Activated naive CD8-positive, alpha-beta T cell (primary cell): ENCODE results near the gene TRPC4AP.

Experiments
- H3K27ac Mint-ChIP-seq: one replicate; pipeline ENCODE4 v1.8.0; 2021; ENCODE audit warnings: mixed read lengths
- H3K27me3 Mint-ChIP-seq: one replicate; pipeline ENCODE4 v1.8.0; 2021; ENCODE audit warnings: mixed read lengths
- H3K36me3 Mint-ChIP-seq: one replicate; pipeline ENCODE4 v1.8.0; 2021; ENCODE audit warnings: mixed read lengths
- H3K4me1 Mint-ChIP-seq: one replicate; pipeline ENCODE4 v1.8.0; 2021; ENCODE audit warnings: low read depth, mixed read lengths
- H3K4me3 Mint-ChIP-seq: one replicate; pipeline ENCODE4 v1.8.0; 2021; ENCODE audit warnings: mild to moderate bottlenecking, mixed read lengths
- H3K9me3 Mint-ChIP-seq: one replicate; pipeline ENCODE4 v1.8.0; 2021; ENCODE audit warnings: low read depth, mixed read lengths

The TRPC4AP gene

GRCh38 chr20:35006531-35006971 lies 86.1 kb downstream of the TRPC4AP start:
- Mint-ChIP-seq H3K27me3 (no peaks in the 10 kb centered on the region), H3K4me1 (no peaks in the 10 kb centered on the region), H3K9me3 (no peaks in the 10 kb centered on the region), H3K4me3 (no peak overlapping the region), H3K27ac (no peak overlapping the region), H3K36me3 (peaks cover 5% of the 10 kb centered on the region)

- Mint-ChIP-seq H3K36me3 (peaks cover 3% of the 10 kb centered on the region), H3K27me3 (no peaks in the 10 kb centered on the region), H3K4me3 (no peak overlapping the region), H3K27ac (no peak overlapping the region), H3K4me1 (no peaks in the 10 kb centered on the region), H3K9me3 (no peaks in the 10 kb centered on the region)
These were observed 86.6 kb downstream of the TRPC4AP start for GRCh38 chr20:35006009-35006408.

GRCh38 chr20:35005463-35005961 lies 87.1 kb downstream of the TRPC4AP start:
- no peaks in the 10 kb centered on the region for H3K9me3 Mint-ChIP-seq
- no peaks in the 10 kb centered on the region for H3K27me3 Mint-ChIP-seq
- H3K27ac Mint-ChIP-seq, result no peak overlapping the region
- H3K4me1 Mint-ChIP-seq, result no peaks in the 10 kb centered on the region
- no peak overlapping the region for H3K4me3 Mint-ChIP-seq
- peaks cover under 1% of the 10 kb centered on the region for H3K36me3 Mint-ChIP-seq

DNA sequence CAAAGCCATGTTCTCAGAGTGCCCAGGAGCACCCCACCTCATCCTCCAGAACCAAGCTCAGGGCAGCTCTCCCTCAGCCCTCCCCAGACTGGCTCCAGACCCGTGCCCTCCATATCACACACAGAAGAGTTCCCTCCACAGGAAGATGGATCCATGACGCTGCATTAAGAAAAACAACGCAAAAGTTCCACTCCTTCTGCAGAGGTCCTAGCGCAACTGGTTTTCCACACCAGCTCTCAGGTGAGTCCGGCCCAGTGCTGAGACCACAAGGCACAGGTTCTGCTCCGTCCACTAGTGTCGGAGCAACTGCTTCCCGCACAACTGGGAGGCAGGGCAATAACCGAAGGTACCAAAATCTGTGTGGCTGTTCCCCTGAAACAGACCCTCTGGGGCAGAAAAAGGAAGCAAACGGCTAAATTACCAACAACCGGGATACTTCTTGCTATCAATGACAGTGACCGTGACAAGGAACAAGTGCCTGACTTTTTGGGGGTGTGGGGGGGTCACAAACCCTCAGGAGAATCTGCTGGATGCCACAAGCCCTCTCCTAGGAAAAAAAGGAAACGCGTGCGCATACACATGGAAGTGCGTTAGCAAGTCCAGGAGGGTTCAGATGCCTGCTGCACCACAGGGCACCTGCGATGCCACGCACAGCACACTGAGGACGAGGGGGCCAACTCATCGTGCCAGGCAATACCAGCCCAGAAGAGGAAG lies 87.7 kb downstream of the TRPC4AP start:
- H3K9me3 Mint-ChIP-seq, result no peaks in the 10 kb centered on the region
- no peaks in the 10 kb centered on the region for H3K27me3 Mint-ChIP-seq
- no peaks in the 10 kb centered on the region for H3K4me1 Mint-ChIP-seq
- no peak overlapping the region for H3K4me3 Mint-ChIP-seq
- no peak overlapping the region for H3K27ac Mint-ChIP-seq
- no peaks in the 10 kb centered on the region for H3K36me3 Mint-ChIP-seq

DNA sequence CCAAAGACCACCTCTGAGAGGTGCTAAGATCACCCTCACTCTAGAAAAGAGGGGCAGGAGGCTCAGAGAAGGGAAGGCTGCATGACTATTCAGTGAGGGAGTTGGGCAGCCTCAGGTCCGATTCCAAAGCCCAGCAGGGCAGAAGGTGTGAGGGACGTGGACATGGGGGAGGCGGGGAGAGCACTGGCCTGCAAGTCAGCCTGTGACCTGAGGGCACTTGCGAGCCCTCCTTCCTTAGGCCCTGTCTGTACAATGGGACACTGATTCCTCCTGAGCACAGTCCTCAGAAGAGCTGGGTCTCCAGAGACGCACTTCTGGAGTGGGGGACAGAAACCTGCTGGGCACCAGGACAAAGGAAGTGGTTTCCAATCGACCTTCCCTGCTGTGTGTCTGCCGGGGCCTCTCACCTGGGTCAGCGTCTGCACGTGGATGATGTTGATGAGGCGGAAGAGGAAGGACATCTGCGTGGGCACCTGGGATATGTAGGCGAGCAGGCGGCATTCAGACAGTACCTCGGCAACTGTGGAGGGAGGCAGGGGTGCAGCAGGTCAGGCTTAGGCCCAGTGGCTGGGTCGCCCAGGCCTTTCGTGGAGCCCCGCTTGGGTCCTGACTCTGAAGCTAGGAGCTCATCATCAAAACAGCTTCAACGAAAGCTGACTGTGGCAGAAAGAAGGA lies 88.4 kb downstream of the TRPC4AP start:
- no peaks in the 10 kb centered on the region for H3K36me3 Mint-ChIP-seq
- H3K27ac Mint-ChIP-seq, result no peak overlapping the region
- no peaks in the 10 kb centered on the region for H3K4me1 Mint-ChIP-seq
- no peaks in the 10 kb centered on the region for H3K27me3 Mint-ChIP-seq
- no peak overlapping the region for H3K4me3 Mint-ChIP-seq
- H3K9me3 Mint-ChIP-seq, result no peaks in the 10 kb centered on the region

DNA sequence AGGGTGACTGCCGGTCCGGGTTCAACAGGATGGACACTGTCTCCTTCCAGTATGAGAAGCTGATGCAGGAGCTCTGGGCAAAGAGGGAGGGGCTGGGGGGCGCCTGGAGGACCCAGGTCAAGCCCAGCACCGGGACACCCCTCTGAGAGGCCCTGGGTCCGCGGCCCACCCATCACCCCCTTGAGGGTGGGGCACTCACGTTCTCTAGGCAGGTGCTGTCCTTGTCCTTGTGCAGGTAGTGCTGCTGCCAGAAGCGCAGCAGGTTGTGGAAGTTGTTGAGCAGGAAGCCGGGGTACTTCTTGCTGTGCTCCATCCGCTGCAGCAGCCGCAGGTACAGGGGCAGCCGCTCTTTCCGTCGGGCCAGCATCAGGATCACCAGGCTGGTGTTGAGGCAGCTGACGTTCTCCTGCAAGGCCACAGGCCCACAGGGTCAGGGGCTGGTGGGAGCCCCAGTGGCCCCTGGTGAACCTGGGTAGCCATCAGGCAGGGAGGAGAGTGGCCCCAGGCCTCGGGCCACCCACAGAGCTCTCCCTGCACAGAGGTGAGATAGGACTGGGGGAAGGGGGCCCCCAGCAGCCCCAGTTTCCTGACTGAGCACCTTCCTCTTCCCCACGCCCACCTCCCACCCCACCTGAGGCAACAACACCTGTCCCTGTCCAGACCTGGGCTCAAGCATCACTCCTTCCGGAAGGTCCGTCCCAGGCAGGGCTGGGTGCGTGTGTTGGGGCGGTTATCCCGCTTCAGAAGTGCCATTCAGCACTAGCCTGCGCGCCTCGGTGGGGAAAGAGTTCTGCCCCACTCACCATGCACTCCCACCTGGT lies 89.2 kb downstream of the TRPC4AP start:
- Mint-ChIP-seq H3K4me3 (no peak overlapping the region), H3K36me3 (no peaks in the 10 kb centered on the region), H3K27ac (no peak overlapping the region), H3K27me3 (no peaks in the 10 kb centered on the region), H3K4me1 (no peaks in the 10 kb centered on the region), H3K9me3 (no peaks in the 10 kb centered on the region)

GRCh38 chr20:35002426-35003210 lies 90.0 kb downstream of the TRPC4AP start:
- no peaks in the 10 kb centered on the region for H3K9me3 Mint-ChIP-seq
- H3K36me3 Mint-ChIP-seq, result peaks cover 3% of the 10 kb centered on the region
- no peaks in the 10 kb centered on the region for H3K27me3 Mint-ChIP-seq
- peak overlapping the region; percentile 34 for H3K27ac Mint-ChIP-seq
- no peak overlapping the region for H3K4me3 Mint-ChIP-seq
- H3K4me1 Mint-ChIP-seq, result no peaks in the 10 kb centered on the region

DNA sequence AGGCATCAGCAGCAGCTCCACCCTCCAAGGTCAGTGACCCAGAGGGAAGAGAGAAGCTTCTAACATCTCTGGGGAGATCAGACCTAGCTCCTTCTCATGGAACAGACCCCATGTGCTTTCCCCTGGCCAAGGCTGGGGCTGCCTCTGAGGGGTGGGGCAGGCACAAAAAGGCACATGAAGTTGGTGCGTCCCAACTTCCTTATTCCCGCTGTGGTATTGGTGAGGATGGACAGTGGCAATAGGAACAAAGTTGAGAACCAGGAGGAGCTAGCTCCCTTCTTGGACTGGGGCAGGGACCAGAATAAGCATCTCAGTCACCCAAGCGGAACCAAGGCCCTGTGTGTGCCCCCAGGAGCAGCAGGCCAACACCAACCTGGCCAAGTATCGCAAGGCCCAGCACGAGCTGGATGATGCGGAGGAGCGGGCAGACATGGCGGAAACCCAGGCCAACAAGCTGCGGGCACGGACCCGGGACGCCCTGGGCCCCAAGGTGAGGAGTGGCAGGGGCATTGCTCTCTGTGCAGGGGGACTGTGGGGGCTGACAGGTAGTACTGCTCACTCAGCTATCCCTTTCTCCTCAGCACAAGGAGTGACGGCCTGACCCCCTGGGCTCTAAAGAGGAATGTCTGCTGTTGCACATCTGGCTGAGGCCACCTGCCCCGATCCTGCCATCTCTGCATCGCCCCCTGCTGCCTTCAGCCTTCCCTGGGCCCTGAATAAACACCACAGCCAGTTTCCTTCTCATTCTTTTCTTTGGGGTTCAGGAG lies 90.8 kb downstream of the TRPC4AP start:
- Mint-ChIP-seq H3K4me1 (no peaks in the 10 kb centered on the region), H3K9me3 (no peaks in the 10 kb centered on the region), H3K4me3 (no peak overlapping the region), H3K27me3 (no peaks in the 10 kb centered on the region), H3K27ac (peak overlapping the region; percentile 34), H3K36me3 (peaks cover 3% of the 10 kb centered on the region)

DNA sequence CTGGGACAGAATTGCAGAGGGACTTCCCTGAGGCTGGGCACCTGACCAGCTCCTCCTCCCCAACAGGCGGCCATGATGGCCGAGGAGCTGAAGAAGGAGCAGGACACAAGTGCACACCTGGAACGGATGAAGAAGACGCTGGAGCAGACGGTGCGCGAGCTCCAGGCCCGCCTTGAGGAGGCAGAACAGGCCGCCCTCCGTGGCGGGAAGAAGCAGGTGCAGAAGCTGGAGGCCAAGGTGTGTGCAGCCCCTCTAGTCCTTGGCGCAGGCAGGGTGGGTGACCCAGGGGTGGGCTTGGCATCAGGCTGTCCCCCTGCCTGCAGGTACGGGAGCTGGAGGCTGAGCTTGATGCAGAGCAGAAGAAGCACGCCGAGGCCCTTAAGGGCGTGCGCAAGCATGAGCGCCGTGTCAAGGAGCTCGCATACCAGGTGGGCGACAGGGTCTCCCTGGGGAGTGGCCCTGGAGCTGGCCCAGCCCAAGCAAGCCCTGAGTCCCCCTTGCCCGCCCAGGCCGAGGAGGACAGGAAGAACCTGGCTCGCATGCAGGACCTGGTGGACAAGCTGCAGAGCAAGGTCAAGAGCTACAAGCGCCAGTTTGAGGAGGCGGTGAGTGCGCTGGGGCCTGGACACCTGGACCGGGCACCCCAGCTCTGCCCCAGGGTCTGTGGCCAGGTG lies 91.5 kb downstream of the TRPC4AP start:
- H3K9me3 Mint-ChIP-seq, result no peaks in the 10 kb centered on the region
- H3K27me3 Mint-ChIP-seq, result no peaks in the 10 kb centered on the region
- no peak overlapping the region for H3K27ac Mint-ChIP-seq
- no peaks in the 10 kb centered on the region for H3K4me1 Mint-ChIP-seq
- H3K4me3 Mint-ChIP-seq, result no peak overlapping the region
- H3K36me3 Mint-ChIP-seq, result peaks cover 3% of the 10 kb centered on the region

DNA sequence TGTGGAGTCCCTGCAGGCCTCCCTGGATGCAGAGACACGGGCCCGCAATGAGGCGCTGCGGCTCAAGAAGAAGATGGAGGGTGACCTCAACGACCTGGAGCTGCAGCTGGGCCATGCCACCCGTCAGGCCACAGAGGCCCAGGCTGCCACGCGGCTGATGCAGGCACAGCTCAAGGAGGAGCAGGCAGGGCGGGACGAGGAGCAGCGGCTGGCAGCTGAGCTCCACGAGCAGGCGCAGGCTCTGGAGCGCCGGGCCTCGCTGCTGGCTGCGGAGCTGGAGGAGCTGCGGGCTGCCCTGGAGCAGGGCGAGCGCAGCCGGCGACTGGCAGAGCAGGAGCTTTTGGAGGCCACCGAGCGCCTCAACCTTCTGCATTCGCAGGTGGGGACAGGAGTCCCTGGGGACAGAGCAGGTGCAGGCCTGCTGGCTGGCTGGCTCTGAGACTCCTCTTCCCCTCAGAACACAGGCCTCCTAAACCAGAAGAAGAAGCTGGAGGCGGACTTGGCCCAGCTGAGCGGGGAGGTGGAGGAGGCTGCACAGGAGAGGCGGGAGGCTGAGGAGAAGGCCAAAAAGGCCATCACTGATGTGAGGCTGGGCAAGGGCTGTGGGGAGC lies 92.2 kb downstream of the TRPC4AP start:
- Mint-ChIP-seq H3K27me3 (no peaks in the 10 kb centered on the region), H3K9me3 (no peaks in the 10 kb centered on the region), H3K4me3 (no peak overlapping the region), H3K36me3 (peaks cover 3% of the 10 kb centered on the region), H3K27ac (no peak overlapping the region), H3K4me1 (no peaks in the 10 kb centered on the region)

GRCh38 chr20:34999782-35000181 lies 92.8 kb downstream of the TRPC4AP start:
- Mint-ChIP-seq H3K4me1 (no peaks in the 10 kb centered on the region), H3K27me3 (no peaks in the 10 kb centered on the region), H3K9me3 (no peaks in the 10 kb centered on the region), H3K36me3 (peaks cover 3% of the 10 kb centered on the region), H3K27ac (no peak overlapping the region), H3K4me3 (no peak overlapping the region)

DNA sequence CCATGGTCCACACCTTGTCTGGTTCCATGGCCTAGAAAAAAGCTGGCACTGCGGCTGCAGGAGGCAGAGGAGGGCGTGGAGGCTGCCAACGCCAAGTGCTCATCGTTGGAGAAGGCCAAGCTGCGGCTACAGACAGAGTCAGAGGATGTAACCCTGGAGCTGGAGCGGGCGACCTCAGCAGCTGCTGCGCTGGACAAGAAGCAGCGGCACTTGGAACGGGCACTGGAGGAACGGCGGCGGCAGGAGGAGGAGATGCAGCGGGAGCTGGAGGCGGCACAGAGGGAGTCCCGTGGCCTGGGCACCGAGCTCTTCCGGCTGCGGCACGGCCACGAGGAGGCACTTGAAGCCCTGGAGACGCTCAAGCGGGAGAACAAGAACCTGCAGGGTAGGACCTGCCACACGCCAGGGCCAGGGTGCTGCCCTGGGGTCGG lies 93.6 kb downstream of the TRPC4AP start:
- Mint-ChIP-seq H3K27ac (no peak overlapping the region), H3K9me3 (no peaks in the 10 kb centered on the region), H3K36me3 (peaks cover 3% of the 10 kb centered on the region), H3K4me1 (no peaks in the 10 kb centered on the region), H3K27me3 (no peaks in the 10 kb centered on the region), H3K4me3 (no peak overlapping the region)

DNA sequence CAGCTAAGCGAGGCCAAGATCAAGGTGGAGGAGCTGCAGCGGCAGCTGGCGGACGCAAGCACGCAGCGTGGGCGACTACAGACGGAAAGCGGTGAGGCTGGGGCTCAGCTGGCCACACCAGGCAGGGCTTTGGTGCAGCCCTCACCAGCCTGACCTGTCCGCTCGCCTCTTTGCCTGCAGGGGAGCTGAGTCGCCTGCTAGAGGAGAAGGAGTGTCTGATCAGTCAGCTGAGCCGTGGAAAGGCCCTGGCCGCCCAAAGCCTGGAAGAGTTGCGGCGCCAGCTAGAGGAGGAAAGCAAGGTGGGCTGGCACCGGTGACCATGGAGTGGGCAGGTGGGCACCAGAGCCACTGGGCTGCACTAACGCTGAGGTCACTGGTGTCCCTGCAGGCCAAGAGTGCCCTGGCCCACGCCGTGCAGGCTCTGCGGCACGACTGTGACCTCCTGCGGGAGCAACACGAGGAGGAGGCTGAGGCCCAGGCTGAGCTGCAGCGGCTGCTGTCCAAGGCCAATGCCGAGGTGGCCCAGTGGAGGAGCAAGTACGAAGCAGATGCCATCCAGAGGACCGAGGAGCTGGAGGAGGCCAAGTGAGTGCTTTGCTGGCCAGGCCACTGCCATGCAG lies 94.2 kb downstream of the TRPC4AP start:
- H3K4me3 Mint-ChIP-seq, result no peak overlapping the region
- no peak overlapping the region for H3K27ac Mint-ChIP-seq
- no peaks in the 10 kb centered on the region for H3K27me3 Mint-ChIP-seq
- H3K4me1 Mint-ChIP-seq, result no peaks in the 10 kb centered on the region
- peaks cover 3% of the 10 kb centered on the region for H3K36me3 Mint-ChIP-seq
- no peaks in the 10 kb centered on the region for H3K9me3 Mint-ChIP-seq
